ENCODE data around the gene ZNF33B.
A peak's percentile ranks its signal among the peaks of the same experiment; 100 is the strongest.
"Not testable (repeated sequence)": the region's sequence is repeated elsewhere in the genome, so short reads cannot be mapped to it uniquely, and the experiment has no call there.

Gene ZNF33B

DNA sequence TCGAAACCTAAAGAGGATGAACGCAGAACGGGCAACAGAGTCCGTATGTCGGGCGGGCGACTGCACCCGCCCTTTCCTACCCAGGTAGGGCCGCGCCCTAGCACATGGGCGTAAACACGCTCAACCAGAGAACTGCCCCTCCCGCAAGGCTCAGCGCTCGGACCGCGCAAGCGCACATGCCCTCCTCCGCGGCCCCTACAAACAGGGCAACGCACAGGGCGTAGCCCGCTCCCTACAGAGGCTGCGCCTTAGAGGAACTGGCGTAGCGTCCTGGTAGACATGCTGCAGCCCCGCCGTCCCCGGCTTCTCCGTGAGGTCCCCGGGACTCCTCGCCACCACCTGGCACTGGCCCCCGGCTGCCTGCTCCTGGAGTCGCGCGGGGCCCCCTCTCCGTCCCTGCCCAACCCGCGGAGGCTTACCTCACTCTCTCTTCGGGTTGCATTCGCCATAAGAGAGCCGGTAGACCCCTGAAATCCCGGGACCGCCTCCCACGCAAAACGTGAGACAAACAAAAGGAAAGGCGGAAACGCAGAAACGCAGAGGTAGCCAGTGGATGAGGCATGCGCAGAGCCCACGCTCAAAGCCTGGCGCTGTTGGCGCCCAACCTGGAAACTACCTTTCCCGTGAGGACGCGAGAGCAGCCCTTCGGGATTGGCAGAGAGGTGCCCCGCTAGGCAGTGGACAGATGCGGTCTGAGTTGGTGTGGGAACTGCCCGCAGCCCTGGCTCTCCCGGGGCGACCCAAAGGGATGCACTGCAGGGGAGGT is at the start of gene ZNF33B:
TSS of gene ZNF33B (minus strand) at position 516 of the 766 bp plus-strand sequence. CDS start 1,642 bp downstream, outside the sequence.
- DNase-seq, result peak; percentile 83 to 85

- DNase-seq, result no peak
Measured at GRCh38 chr10:42684517-42684916, 46.1 kb upstream of the ZNF33B start.

DNA sequence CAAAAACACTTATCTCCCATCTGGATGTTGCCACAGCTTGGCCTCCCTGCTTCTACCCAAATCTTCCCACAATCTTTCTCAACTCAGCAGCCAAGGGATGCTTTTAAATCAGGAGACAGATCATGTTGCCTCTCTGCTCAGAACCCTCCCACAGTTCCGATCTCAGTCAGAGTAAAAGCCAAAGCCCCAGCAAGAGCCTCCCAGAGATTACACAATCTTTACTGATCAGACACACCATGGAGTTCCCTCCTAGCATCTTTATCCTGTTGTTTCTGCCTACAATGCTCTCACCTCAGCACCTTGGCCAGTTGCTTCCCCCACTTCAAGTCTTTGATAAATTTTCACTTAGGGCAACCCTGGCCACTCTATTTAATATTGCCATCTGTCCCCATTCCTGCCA is 41.9 kb upstream of the ZNF33B start:
- no peak for DNase-seq

- not testable (repeated sequence) for DNase-seq
Measured at GRCh38 chr10:42665181-42665979, 27.0 kb upstream of the ZNF33B start.

- no peak for DNase-seq
Measured at GRCh38 chr10:42654419-42654818, 16.0 kb upstream of the ZNF33B start.

- no peak for DNase-seq
Measured at GRCh38 chr10:42652858-42653257, 14.5 kb upstream of the ZNF33B start.

DNA sequence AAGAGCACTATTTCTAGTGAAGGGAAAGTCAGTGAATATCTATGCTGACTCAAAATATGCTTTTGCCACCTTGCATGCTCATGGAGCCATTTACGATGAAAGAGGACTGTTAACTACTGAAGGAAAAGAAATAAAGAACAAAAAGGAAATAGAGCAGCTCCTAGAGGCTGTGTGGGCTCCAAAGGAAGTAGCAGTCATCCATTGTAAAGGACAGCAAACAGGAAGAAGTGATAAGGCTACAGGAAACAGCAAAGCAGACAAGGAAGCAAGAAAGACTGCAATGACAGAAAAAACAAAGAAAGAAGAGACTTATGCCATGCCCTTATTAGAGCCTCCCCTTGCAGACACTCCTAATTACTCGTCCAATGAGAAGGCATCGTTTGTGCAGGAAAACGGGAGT is 12.0 kb upstream of the ZNF33B start:
- DNase-seq, result no peak

DNA sequence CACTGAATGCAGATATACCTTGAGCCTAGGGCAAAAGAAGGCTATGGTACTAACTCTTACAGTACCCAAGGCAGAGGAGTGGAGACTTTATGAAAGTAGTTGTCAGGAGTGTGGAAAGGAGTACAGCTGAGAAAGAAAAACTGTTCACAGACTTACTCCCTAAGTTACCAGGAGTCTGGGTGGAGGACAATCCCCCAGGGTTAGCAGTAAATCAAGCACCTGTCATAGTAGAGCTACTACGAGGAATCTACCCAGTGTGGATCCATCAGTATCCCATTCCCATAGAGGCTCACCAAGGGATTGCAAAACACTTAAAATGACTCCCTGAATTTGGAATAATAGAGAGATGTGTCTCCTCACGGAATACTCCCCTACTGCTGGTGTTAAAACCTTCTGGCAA is 10.1 kb upstream of the ZNF33B start:
- no peak for DNase-seq

DNA sequence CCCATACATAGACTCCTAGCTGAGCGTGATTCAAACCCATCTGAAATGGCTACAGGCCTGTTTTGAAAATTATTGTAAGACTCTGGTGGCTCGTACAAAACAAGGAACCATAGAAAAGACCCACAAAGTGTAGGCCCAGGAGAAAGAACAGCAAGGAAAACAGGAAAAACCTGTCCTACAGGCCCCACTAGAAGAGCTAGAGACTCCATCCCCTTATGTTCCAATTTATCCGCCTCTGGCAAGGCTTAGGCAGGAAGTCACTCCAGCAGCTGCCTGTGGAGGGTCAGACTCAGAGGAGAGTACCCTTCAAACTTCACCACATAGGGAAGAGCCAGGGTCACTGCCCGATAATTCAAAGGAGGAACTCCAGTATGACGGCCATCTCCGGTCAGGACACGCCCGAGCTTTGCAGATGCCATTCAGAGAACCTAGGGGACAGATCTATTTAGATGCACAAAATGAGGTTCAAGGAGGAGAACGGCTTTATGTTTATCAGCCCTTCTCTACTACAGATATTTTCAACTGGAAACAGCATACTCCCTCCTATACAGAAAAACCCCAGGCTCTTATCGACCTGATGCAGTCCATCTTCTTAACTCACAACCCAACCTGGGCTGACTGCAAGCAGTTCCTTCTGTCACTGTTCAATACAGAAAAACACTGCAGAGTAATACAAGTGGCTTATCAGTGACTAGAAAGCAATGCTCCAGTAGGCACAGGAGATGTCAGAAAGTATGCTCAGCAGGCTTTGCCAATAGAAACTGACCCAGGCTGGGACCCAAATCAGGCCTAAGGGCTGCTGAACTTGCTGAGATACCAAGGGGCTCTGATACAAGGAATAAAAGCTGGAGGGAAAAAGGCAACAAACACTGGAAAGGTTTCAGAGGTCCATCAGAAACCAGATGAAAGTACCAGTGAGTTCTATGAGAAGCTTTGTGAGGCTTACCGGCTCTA is 8.6 kb upstream of the ZNF33B start:
- DNase-seq, result no peak

GRCh38 chr10:42646214-42646613 is 7.8 kb upstream of the ZNF33B start:
- no peak for DNase-seq

DNA sequence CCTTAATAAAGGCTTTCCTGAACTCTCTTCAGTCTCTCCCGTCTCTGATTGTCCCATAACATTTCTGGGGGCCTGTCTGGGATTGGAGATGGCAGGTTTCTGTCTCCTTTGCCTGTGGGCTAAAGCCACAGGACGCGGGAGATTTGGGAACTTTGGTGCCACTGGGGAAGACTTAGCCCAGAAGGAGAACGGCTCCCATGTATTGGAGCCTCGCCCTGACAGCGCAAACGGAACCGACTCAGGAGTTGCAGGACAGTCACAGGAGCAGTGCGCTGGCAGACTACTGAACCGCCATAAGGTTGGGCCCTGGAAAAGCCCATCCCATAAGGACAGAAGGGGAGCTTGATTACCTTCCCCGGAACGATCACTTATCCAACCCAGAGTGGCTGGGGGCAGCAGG is 7.1 kb upstream of the ZNF33B start:
- DNase-seq, result no peak

DNA sequence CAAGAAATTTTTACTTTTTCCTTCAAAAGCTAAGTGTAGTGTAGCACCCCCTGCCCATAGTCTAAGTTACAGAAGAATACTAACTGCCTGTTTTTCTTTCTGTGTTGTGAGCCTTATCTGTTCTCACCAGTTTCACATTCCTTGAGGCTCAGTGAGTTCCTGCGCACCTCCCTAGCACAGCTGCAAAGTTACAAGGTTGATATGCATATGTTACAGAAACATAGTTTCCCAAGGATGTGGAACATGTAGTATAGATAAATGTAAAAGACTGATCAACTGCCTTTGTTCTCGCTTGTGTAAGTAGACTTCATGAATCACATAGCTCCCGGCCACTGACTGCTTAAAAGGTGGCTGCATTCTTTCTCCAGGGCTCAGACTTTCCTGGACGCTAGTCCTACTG is 6.7 kb upstream of the ZNF33B start:
- no peak for DNase-seq

DNA sequence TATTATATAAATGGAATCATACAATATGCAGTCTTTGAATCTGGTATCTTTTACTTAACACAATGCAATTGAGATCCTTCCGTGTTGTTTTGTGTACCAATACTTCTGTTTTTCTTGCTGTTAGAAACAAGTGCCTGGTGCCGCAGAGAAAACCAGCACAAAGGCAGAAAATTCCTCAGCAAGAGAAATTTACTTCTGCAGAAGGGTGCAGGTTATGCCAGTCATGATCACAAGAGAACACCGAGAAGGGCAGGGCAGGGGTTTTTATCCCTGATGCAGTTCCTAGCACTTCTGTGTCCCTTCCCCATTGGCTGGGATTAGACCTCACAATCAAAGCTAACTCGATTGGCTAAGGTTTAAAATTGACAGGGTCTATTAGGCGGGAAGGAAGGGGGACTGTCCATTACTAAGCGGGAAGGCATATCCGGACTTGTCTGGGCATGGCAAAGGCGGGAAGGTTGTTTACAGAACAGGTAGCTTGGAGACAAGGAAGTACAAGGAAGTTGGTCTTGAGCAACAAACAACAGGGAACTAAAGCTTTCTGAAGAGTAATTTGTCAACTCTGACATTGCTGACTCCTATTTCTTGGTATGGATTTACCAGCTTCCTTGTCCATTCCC is 2.4 kb upstream of the ZNF33B start:
- no peak for DNase-seq

DNA sequence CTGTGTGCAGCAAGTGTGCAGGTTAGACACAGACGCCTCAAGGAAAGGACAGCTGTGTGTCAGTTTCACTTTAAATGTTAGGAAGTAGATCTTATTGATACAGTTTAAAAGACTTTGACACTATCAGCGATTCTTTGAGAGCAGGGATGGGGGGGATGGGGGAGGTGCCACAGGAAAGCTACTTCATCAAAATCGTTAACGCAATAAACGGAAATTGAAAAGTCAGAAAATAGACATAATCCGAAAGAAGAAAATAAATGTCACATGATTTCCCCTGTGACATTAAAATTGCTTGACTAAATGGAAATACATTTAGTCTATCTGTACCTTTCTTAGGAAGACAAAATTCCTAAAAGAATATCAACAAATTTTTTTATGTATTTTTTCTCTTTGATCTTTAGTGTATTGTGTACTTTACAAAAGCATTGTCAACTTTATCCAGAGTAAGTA is 476 bp upstream of the ZNF33B start:
- no peak for DNase-seq

- peak in 1 of 2 donors; percentile 28 for DNase-seq
Measured at GRCh38 chr10:42637648-42638054, 719 bp downstream of the ZNF33B start.

- DNase-seq, result no peak
Measured at GRCh38 chr10:42637142-42637541, 1.2 kb downstream of the ZNF33B start.

DNA sequence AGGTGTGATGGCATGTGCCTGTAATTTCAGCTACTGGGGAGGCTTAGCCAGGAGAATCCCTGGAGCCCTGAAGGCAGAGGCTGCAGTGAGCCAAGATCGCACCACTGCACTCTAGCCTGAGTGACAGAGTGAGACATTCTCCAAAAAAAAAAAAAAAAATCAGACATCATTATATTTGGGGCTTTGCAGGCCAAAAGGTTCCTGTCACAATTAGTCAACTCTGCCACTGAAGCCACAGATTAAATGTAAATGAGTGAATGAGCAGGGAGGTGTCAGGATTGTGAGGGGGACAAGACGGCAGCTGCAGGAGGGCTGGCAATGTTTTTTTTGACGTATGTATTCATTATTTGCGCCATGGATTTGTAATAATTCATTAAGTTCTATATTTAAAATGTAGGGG is 3.3 kb downstream of the ZNF33B start:
- no peak for DNase-seq

GRCh38 chr10:42632564-42632963 is 5.8 kb downstream of the ZNF33B start:
- DNase-seq, result no peak

DNA sequence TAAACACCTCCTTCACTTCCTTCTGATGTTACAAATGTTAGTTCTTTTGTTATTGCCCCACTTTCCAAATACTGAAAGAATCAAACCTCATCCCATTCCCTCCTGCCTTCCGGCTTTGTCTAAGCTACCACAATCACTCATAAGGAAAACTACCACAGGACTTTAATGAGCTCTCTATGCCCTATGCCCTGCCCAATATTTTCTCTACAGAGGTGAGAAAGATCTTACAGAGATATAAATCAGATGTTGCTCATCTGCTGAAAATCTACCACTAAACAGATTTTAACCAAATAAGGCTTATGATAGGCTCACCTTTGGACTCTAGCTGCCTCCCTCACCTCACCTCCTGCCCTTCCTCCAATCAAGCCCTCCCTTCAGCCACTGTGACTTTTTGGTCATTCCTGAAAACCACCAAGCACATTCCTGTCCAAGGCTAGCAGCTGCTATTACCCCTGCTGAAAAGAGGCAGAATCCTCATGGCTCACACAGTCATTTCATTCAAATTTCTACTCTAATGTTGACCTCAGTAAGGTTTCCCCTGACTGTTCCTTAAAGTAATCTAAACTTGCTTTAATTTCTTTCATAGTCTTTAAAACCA is 7.7 kb downstream of the ZNF33B start:
- DNase-seq, result no peak

DNA sequence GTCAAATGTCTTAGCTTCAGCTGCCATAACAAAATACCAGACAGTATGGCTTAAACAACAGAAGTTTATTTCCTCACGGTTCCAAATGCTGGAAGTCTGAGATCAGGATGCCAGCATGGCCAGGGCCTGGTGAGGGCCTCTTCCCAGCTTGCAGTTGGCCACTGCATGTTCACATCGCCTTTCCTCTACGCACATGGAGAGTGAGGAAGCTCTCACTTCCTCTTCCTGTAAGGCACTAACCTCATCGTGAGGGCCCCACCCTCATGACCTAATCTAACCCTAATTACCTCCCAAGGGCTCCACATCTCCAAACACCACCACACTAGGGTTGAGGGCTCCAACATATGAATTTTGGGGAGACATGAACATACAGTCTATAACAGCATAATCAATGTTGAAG is 14.4 kb downstream of the ZNF33B start:
- DNase-seq, result no peak

DNA sequence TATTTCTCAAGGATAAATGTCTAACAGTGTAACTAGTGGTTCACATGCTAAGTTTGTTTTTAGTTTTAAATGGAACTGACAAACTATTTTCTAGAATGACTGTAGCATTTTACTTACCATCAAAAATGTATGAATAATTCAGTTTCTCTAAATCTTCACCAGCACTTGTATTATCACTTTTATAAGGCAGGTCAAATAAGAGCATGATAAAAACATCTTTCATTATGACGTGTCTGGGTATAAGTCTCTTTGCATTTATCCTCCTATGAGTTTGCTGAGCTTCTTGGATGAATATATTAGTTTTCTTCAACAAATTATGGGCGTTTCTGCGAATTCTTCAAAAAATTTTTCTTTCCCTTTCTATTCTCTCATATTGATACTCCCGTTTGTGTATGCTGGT is 19.9 kb downstream of the ZNF33B start:
- no peak for DNase-seq

DNA sequence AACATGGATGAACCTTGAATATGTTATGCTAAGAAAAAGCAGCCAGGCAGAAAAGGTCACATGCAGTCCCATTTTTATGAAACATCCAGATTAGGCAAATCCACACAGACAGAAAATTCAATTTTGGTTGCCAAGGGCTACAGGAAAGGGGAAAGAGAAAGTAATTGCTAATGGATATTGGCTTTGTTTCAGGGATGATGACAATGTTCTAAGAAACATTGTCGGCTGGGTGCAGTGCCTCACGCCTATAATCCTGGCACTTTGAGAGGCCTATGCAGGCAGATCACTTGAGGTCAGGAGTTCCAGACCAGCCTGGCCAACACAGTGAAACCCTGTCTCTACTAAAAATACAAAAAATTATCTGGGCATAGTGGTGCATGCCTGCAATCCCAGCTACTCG is 23.0 kb downstream of the ZNF33B start:
- DNase-seq, result no peak

All from hippocampal formation (tissue), 2 donors.